ENCODE data around the gene LAMTOR2. TPM values are rescaled to one million over a fixed set of nuclear protein-coding genes. Genes with fewer than 3 reads are reported as not detected.

LAMTOR2 gene
- total RNA-seq, 1 experiment from 2014 or later = 50.6 TPM

- Histone ChIP-seq H3K18ac (ENCODE audit: insufficient read length, low read depth, low read length) (no peak overlapping the region), H3K9me3 (ENCODE audit: control insufficient read depth, low read depth, low read length) (no peaks in the 10 kb centered on the region), H2BK120ac (ENCODE audit: low read depth, low read length, poor library complexity, severe bottlenecking) (no peak overlapping the region), H4K8ac (replicated peaks; ENCODE audit: insufficient read length, low read depth, low read length) (no peak overlapping the region), H3K9ac (ENCODE audit: extremely low read depth, insufficient read length, low read length) (no peak overlapping the region), H3K56ac (ENCODE audit: insufficient read length, low read depth, low read length) (no peak overlapping the region), H2BK5ac (ENCODE audit: insufficient read length, low read length) (no peak overlapping the region), H3K23ac (ENCODE audit: insufficient read length, low read depth, low read length) (no peak overlapping the region), H3K14ac (ENCODE audit: insufficient read depth, low read length) (no peak overlapping the region), H3K4me1 (ENCODE audit: insufficient read depth, low read length) (peaks cover 23% of the 10 kb centered on the region), H2AFZ (ENCODE audit: low read length) (no peak overlapping the region), H2BK12ac (ENCODE audit: insufficient read length, low read depth, low read length) (no peak overlapping the region), H3K27ac (ENCODE audit: insufficient read length, low read depth, low read length) (no peak overlapping the region), H3K4me2 (ENCODE audit: insufficient read depth, insufficient read length, low read length) (peak overlapping the region; percentile 61), H3K23me2 (ENCODE audit: insufficient read length, low read depth, low read length, poor library complexity, severe bottlenecking) (peaks cover 17% of the 10 kb centered on the region), H4K20me1 (ENCODE audit: control insufficient read depth, insufficient read depth, insufficient read length) (no peaks in the 10 kb centered on the region), H2BK15ac (ENCODE audit: low read depth, low read length) (no peak overlapping the region), H3T11ph (ENCODE audit: low read length) (no peak overlapping the region), H3K27me3 (ENCODE audit: insufficient read depth, low read length) (no peaks in the 10 kb centered on the region), H3K79me1 (ENCODE audit: insufficient read depth, low read depth, low read length, poor library complexity, severe bottlenecking) (no peaks in the 10 kb centered on the region), H3K79me2 (ENCODE audit: insufficient read depth, low read length) (peaks cover 23% of the 10 kb centered on the region; the same call in 1 of the 2 replicates), H2BK20ac (ENCODE audit: low read depth, low read length, poor library complexity, severe bottlenecking) (no peak overlapping the region), H4K5ac (ENCODE audit: insufficient read length, low read depth, low read length) (no peak overlapping the region), H4K91ac (ENCODE audit: insufficient read length, low read depth, low read length) (no peak overlapping the region), H3K4ac (ENCODE audit: low read depth, low read length) (no peak overlapping the region), H2AK5ac (ENCODE audit: insufficient read length, low read length) (no peak overlapping the region)
- TF ChIP-seq CTCF (conservative IDR thresholded peaks at IDR 0.05) = no peak
- DNase-seq = no peak
- H3K36me3 Mint-ChIP-seq (ENCODE audit: insufficient read depth in 1 of 3, low read depth in 3 of 3) = peaks cover 20 to 49% (median 46%) of the 10 kb centered on the region in 3 experiments; a peak in 6 of 7 replicates
- peak overlapping the region; percentile 88 to 97 for H3K4me3 Mint-ChIP-seq
- H3K9me3 Mint-ChIP-seq = no peaks in the 10 kb centered on the region; a peak in 1 of 5 replicates
- 0 out of 7 replicates have a peak overlapping the region, but pooled peaks of 1 of the 3 experiments have one; percentile 42 for H3K27ac Mint-ChIP-seq
- no peaks in the 10 kb centered on the region for H3K27me3 Mint-ChIP-seq (ENCODE audit: low read depth)
- WGBS (ENCODE audit: extremely low coverage, insufficient read length, low lambda C conversion rate) = no CpG with 5 or more reads among the region's 5 CpGs
- peaks cover 62 to 68% of the 10 kb centered on the region in 2 experiments for H3K4me1 Mint-ChIP-seq
Observed at GRCh38 chr1:156079762-156080161, 25.2 kb downstream of the LAMTOR2 start.

All from H9 (cell line).